Body of pancreas (tissue), 4 donors: Measurements from ENCODE around the gene PTPN14. TPM values are rescaled to one million over a fixed set of nuclear protein-coding genes. Genes with fewer than 3 reads are reported as not detected.

ENCODE experiments used
- ATAC-seq: fragments of 150-250 bp; one replicate; pipeline ENCODE4 v1.9.1; 2016
- DNase-seq, 4 donors: peaks; one replicate each; pipeline ENCODE4 v3.0.0-alpha.2; 2019
- H3K27ac ChIP-seq, 4 donors: fragments of 200-600 bp; sonication (generic); 1 replicate in 3 of 4; 2 replicates in 1 of 4; pipeline versions ENCODE4 v1.5.1 to v1.6.1; 2016 to 2019; ENCODE audit warnings: mild to moderate bottlenecking in 1 of 4, mixed read lengths in 1 of 4, moderate library complexity in 1 of 4
- H3K27me3 ChIP-seq, 2 donors: fragments of 200-600 bp; sonication (generic); one replicate each; pipeline ENCODE4 v1.6.0; 2016; ENCODE audit warnings: mild to moderate bottlenecking in 1 of 2
- H3K36me3 ChIP-seq, 2 donors: fragments of 200-600 bp; sonication (generic); replicated peaks in 1 of 2; 2 replicates each; pipeline ENCODE4 v1.5.1; 2016; ENCODE audit warnings: low read depth in 2 of 2; ENCODE audit not compliant: insufficient read depth in 1 of 2
- H3K4me1 ChIP-seq: fragments of 200-600 bp; sonication (generic); one replicate; pipeline ENCODE4 v1.6.0; 2016
- H3K4me3 ChIP-seq, 2 donors: fragments of 200-600 bp; sonication (generic); 1 replicate in 1 of 2; 2 replicates in 1 of 2; pipeline ENCODE4 v1.5.1; 2016 to 2019
- H3K9me3 ChIP-seq, 3 donors: fragments of 200-600 bp; sonication (generic); 1 replicate in 2 of 3; 2 replicates in 1 of 3; pipeline ENCODE4 v1.5.1; 2016
- CTCF ChIP-seq, 7 experiments: fragments of 450-650 bp in 4 of 7; fragments of 200-600 bp in 3 of 7; sonication (generic) in 3 of 7; IDR thresholded peaks; one replicate each; pipeline ENCODE4 v1.5.1; 2016 to 2019; ENCODE audit warnings: antibody characterized with exemption in 7 of 7
- POLR2A ChIP-seq, 3 donors: fragments of 450-650 bp; IDR thresholded peaks; one replicate each; pipeline ENCODE4 v1.6.1; 2016; ENCODE audit warnings: antibody characterized with exemption in 3 of 3, mild to moderate bottlenecking in 2 of 3
- WGBS, 2 donors: methylation state at CpG; one replicate each; pipeline ENCODE4 v1.1.5; 2017; 5-methylcytosine and 5-hydroxymethylcytosine counted together
- intact Hi-C: fragments of 100-400 bp; cut with DNase I; formaldehyde crosslinking; loops from one replicate; pipeline ENCODE4 v1.15.1; 2023
- total RNA-seq, 2 donors: library from RNA; depleted of rRNA; stranded (reverse); fragments of >200 nt; gene quantifications; one replicate each; pipeline ENCODE4 v1.1.0, GENCODE V29; 2016

The PTPN14 gene
- total RNA-seq, 2 donors from 2014 or later = 10.5 to 18.7 TPM

GRCh38 chr1:214335567-214335966, 215.8 kb downstream of the PTPN14 start:
- H3K4me3 ChIP-seq = no peak overlapping the region
- DNase-seq (no peak), ATAC-seq (no peak)
- H3K4me1 ChIP-seq = no peaks in the 10 kb centered on the region
- TF ChIP-seq POLR2A (IDR thresholded peaks at IDR 0.05) = no peak
- TF ChIP-seq CTCF (IDR thresholded peaks at IDR 0.05) = no peak
- intact Hi-C loops = loop anchor here (10.0 kb wide), 1 partner anchor 249 kb away; no protein-coding TSS in a partner anchor
- H3K36me3 ChIP-seq = peaks cover 0 to 6% of the 10 kb centered on the region in 2 donors
- 94 to 96% methylated on average over 4 of the region's 4 CpGs for WGBS, 2 donors
- H3K9me3 ChIP-seq = no peaks in the 10 kb centered on the region
- H3K27me3 ChIP-seq = no peaks in the 10 kb centered on the region
- no peak overlapping the region for H3K27ac ChIP-seq

- no peak overlapping the region for H3K27ac ChIP-seq
- ATAC-seq = peak; percentile 38
Observed at GRCh38 chr1:214332946-214333798, 218.2 kb downstream of the PTPN14 start.

GRCh38 chr1:214331827-214332423, 219.5 kb downstream of the PTPN14 start:
- intact Hi-C loops = loop anchor here (10.0 kb wide), 1 partner anchor 253 kb away; no protein-coding TSS in a partner anchor
- Histone ChIP-seq H3K9me3 (no peaks in the 10 kb centered on the region), H3K36me3 (peaks cover 0 to 6% of the 10 kb centered on the region in 2 donors), H3K27ac (no peak overlapping the region), H3K4me1 (no peaks in the 10 kb centered on the region), H3K4me3 (no peak overlapping the region), H3K27me3 (no peaks in the 10 kb centered on the region)
- DNase-seq (peak; percentile 21 to 45 (median 36)), ATAC-seq (peak; percentile 27)
- TF ChIP-seq CTCF (IDR thresholded peaks at IDR 0.05) (peak; percentile 45 to 66 (median 58)), POLR2A (IDR thresholded peaks at IDR 0.05) (no peak)
- WGBS, 2 donors = 55 to 65% methylated on average over 9 of the region's 9 CpGs

More at GRCh38 chr1:214332946-214333798, 218.2 kb downstream of the PTPN14 start:
- peak; percentile 45 to 74 (median 73) for TF ChIP-seq CTCF (IDR thresholded peaks at IDR 0.05)
- TF ChIP-seq POLR2A (IDR thresholded peaks at IDR 0.05) = no peak
- H3K9me3 ChIP-seq = no peaks in the 10 kb centered on the region
- H3K36me3 ChIP-seq = peaks cover 0 to 6% of the 10 kb centered on the region in 2 donors
- no peak overlapping the region for H3K4me3 ChIP-seq
- intact Hi-C loops = loop anchor here (10.0 kb wide), 1 partner anchor 252 kb away; no protein-coding TSS in a partner anchor
- peak; percentile 54 to 61 (median 58) for DNase-seq
- H3K4me1 ChIP-seq = no peaks in the 10 kb centered on the region
- WGBS, 2 donors = 61 to 73% methylated on average over 6 of the region's 6 CpGs
- H3K27me3 ChIP-seq = no peaks in the 10 kb centered on the region

GRCh38 chr1:214331180-214331579, 220.2 kb downstream of the PTPN14 start:
- Histone ChIP-seq H3K4me3 (no peak overlapping the region), H3K27ac (no peak overlapping the region), H3K9me3 (no peaks in the 10 kb centered on the region), H3K36me3 (peaks cover 0 to 6% of the 10 kb centered on the region in 2 donors), H3K27me3 (no peaks in the 10 kb centered on the region), H3K4me1 (no peaks in the 10 kb centered on the region)
- WGBS, 2 donors = 100% methylated on average over 1 of the region's 1 CpG
- no peak for TF ChIP-seq CTCF (IDR thresholded peaks at IDR 0.05)
- TF ChIP-seq POLR2A (IDR thresholded peaks at IDR 0.05) = no peak
- DNase-seq (peak in 1 of 4 donors; percentile 24), ATAC-seq (no peak)
- intact Hi-C loops = loop anchor here (10.0 kb wide), 1 partner anchor 254 kb away; no protein-coding TSS in a partner anchor
